HepG2 (cell line): ENCODE data around the gene EFNA2. TPM values are rescaled to one million over a fixed set of nuclear protein-coding genes. Genes with fewer than 3 reads are reported as not detected.

Experiments
- CREB1 ChIP-seq, 2 experiments: fragments of 450-650 bp in 1 of 2; IDR thresholded peaks; 2 replicates each; pipeline ENCODE4 v1.6.1; 2016 to 2017; ENCODE audit warnings: control low read depth in 1 of 2, mild to moderate bottlenecking in 1 of 2, missing compliant biosample characterization in 1 of 2, missing genetic modification characterization in 1 of 2
- EED ChIP-seq: sonication (generic); formaldehyde crosslinking; IDR thresholded peaks from 2 replicates; pipeline ENCODE4 v1.5.0; 2020; ENCODE audit warnings: mild to moderate bottlenecking, missing genetic modification reagents
- ELF1 ChIP-seq: sonication (generic); formaldehyde crosslinking; IDR thresholded peaks from 2 replicates; pipeline ENCODE4 v1.4.0; 2020; ENCODE audit warnings: missing genetic modification reagents
- ETV5 ChIP-seq: IDR thresholded peaks from 2 replicates; pipeline ENCODE4 v1.6.1; 2018; ENCODE audit warnings: missing biosample characterization, missing genetic modification reagents, inconsistent platforms, borderline replicate concordance
- HNRNPLL ChIP-seq: fragments of 200-400 bp; formaldehyde crosslinking; IDR thresholded peaks from 2 replicates; pipeline ENCODE4 v1.6.1; 2017; ENCODE audit warnings: mild to moderate bottlenecking, low read depth, low read length; ENCODE audit not compliant: poor library complexity, severe bottlenecking
- HOXA3 ChIP-seq: sonication (generic); formaldehyde crosslinking; IDR thresholded peaks from 2 replicates; pipeline ENCODE4 v1.5.0; 2020; ENCODE audit warnings: missing genetic modification reagents
- KLF16 ChIP-seq, 2 experiments: sonication (generic) in 1 of 2; formaldehyde crosslinking in 1 of 2; IDR thresholded peaks; 2 replicates each; pipeline versions ENCODE4 v1.6.1 to v1.8.0; 2016 to 2023; ENCODE audit warnings: missing genetic modification reagents in 2 of 2, missing compliant biosample characterization in 1 of 2
- MAZ ChIP-seq, 2 experiments: sonication (generic) in 1 of 2; formaldehyde crosslinking in 1 of 2; IDR thresholded peaks; 2 replicates each; pipeline versions ENCODE4 v1.5.0 to v1.6.1; 2012 to 2020; ENCODE audit warnings: low read depth in 2 of 2, mild to moderate bottlenecking in 2 of 2, borderline replicate concordance in 1 of 2, improper control_type of control experiment in 1 of 2, low read length in 1 of 2, missing genetic modification reagents in 1 of 2, moderate library complexity in 1 of 2
- MED13 ChIP-seq: sonication (generic); formaldehyde crosslinking; IDR thresholded peaks from 2 replicates; pipeline ENCODE4 v1.5.0; 2020; ENCODE audit warnings: missing genetic modification reagents
- MEIS1 ChIP-seq: sonication (generic); formaldehyde crosslinking; IDR thresholded peaks from 2 replicates; pipeline ENCODE4 v1.9.0; 2021; ENCODE audit warnings: mild to moderate bottlenecking, missing genetic modification reagents, moderate library complexity, borderline replicate concordance
- RFX5 ChIP-seq: IDR thresholded peaks from 2 replicates; pipeline ENCODE4 v1.6.1; 2011; ENCODE audit warnings: low read depth, low read length, improper control_type of control experiment
- STAT5B ChIP-seq: sonication (generic); formaldehyde crosslinking; IDR thresholded peaks from 2 replicates; pipeline ENCODE4 v1.4.0; 2020; ENCODE audit warnings: missing genetic modification reagents
- TBX2 ChIP-seq: sonication (generic); formaldehyde crosslinking; IDR thresholded peaks from 2 replicates; pipeline ENCODE4 v1.5.0; 2020; ENCODE audit warnings: missing genetic modification reagents, mild to moderate bottlenecking, borderline replicate concordance
- ZNF572 ChIP-seq: sonication (generic); formaldehyde crosslinking; IDR thresholded peaks from 2 replicates; pipeline ENCODE4 v1.5.1; 2020; ENCODE audit warnings: mild to moderate bottlenecking, missing genetic modification reagents
- ZSCAN30 ChIP-seq: sonication (generic); formaldehyde crosslinking; IDR thresholded peaks from 2 replicates; pipeline ENCODE4 v1.5.0; 2020; ENCODE audit warnings: mild to moderate bottlenecking, missing genetic modification reagents
- polyA plus RNA-seq, 8 experiments: library from polyadenylated mRNA; depleted of rRNA in 3 of 8; stranded (reverse) in 7 of 8; unstranded in 1 of 8; fragments of >200 nt; fragmentation: Illumina TruSeq in 4 of 8; extraction: Trizol in 4 of 8; gene quantifications; 2 replicates each; pipeline versions ENCODE4 v1.2.1 to v1.2.3, GENCODE V29; 2011 to 2016; ENCODE audit warnings: low read depth in 4 of 8, missing spikeins in 1 of 8, mixed read lengths in 1 of 8; ENCODE audit not compliant: insufficient read depth in 1 of 8
- total RNA-seq, 5 experiments: library from RNA; depleted of rRNA; stranded (reverse); fragments of >200 nt; fragmentation: Illumina TruSeq; extraction: Trizol; gene quantifications; 2 replicates each; pipeline ENCODE4 v1.2.3, GENCODE V29; 2016; ENCODE audit warnings: low read depth in 1 of 5
- TF ChIP-seq, protein P1 (sequence below): sonication (generic); formaldehyde crosslinking; IDR thresholded peaks from 2 replicates; pipeline ENCODE4 v1.5.0; 2020; ENCODE audit warnings: missing genetic modification reagents, mild to moderate bottlenecking, borderline replicate concordance
- TF ChIP-seq, protein P2 (sequence below): sonication (generic); formaldehyde crosslinking; IDR thresholded peaks from 2 replicates; pipeline ENCODE4 v1.8.0; 2022; ENCODE audit warnings: mild to moderate bottlenecking, missing genetic modification reagents, moderate library complexity
- TF ChIP-seq, protein P3 (sequence below): sonication (generic); formaldehyde crosslinking; IDR thresholded peaks from 2 replicates; pipeline ENCODE4 v1.4.0; 2020; ENCODE audit warnings: missing genetic modification reagents, borderline replicate concordance
- TF ChIP-seq, protein P4 (sequence below): IDR thresholded peaks from 2 replicates; pipeline ENCODE4 v1.6.1; 2016; ENCODE audit warnings: missing compliant biosample characterization, missing genetic modification reagents, borderline replicate concordance
- TF ChIP-seq, protein P5 (sequence below): sonication (generic); formaldehyde crosslinking; IDR thresholded peaks from 2 replicates; pipeline ENCODE4 v1.8.0; 2022; ENCODE audit warnings: missing genetic modification reagents, mild to moderate bottlenecking, inconsistent platforms, borderline replicate concordance

The EFNA2 gene
- total and polyA plus RNA-seq, 2 of the 13 experiments (the other 11 are each of a cell fraction or from before 2014, with no cell fraction given) = 6.0 to 9.9 TPM

DNA sequence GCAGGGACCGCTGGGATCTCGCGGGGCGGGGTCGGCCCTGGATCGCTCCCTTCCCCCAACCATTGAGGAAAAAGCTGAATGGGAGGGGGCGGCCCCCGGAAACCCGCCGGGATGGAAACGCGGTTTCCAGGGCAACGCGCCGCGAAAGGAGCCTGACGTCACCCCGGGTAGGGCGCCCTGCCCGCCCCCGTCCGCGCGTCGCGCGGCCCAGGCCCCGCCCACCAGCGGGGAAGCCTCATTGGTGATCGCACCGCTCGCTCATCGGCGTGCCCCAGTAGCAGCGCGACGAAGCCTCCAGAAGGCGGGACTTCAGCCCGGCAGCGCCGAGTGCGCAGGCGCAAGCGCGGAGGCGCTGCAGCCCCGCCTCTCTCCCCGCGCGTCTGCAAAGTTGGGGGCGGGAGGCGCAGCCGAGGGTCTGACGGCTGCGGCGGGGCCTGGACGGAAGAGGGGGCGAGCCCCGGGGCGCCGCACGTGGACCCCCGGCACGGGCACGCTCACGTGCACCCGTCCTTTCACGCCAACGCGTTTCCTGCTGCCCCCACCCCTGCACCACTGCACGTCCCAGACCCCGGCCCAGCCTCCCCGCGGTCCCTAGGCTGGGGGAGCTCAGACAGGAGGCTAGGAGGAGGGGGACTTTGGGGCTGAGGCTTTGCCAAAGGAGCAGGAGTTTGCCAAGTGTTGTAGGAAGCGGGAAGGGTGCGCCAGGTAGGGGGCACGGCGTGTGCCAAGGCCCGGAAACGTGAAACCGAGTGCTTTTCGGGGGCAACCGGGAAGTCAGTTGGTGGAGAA is 24.7 kb upstream of the EFNA2 start (continued):
- TF ChIP-seq, protein P1, sequence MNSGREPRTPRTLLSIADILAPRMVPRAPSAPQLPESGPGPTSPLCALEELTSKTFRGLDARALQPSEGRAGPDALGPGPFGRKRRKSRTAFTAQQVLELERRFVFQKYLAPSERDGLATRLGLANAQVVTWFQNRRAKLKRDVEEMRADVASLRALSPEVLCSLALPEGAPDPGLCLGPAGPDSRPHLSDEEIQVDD (CRISPR knock-in tag) = 0 out of 2 replicates have a peak, but pooled peaks have one; percentile 44
- peak; percentile 11; the same call in 1 of the 2 replicates for TF ChIP-seq ELF1
- 0 out of 2 replicates have a peak, but pooled peaks have one; percentile 30 for TF ChIP-seq ZNF572 (CRISPR knock-in tag)
- 0 out of 2 replicates have a peak, but pooled peaks have one; percentile 59 for TF ChIP-seq MED13 (CRISPR knock-in tag)
- TF ChIP-seq MEIS1 (CRISPR knock-in tag) = peak; percentile 59; the same call in 1 of the 2 replicates
- TF ChIP-seq HNRNPLL = peak; percentile 46
- TF ChIP-seq, protein P2, sequence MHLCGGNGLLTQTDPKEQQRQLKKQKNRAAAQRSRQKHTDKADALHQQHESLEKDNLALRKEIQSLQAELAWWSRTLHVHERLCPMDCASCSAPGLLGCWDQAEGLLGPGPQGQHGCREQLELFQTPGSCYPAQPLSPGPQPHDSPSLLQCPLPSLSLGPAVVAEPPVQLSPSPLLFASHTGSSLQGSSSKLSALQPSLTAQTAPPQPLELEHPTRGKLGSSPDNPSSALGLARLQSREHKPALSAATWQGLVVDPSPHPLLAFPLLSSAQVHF = peak; percentile 23; the same call in 1 of the 2 replicates
- TF ChIP-seq STAT5B (CRISPR knock-in tag) = 0 out of 2 replicates have a peak, but pooled peaks have one; percentile 12
- TF ChIP-seq, protein P3, sequence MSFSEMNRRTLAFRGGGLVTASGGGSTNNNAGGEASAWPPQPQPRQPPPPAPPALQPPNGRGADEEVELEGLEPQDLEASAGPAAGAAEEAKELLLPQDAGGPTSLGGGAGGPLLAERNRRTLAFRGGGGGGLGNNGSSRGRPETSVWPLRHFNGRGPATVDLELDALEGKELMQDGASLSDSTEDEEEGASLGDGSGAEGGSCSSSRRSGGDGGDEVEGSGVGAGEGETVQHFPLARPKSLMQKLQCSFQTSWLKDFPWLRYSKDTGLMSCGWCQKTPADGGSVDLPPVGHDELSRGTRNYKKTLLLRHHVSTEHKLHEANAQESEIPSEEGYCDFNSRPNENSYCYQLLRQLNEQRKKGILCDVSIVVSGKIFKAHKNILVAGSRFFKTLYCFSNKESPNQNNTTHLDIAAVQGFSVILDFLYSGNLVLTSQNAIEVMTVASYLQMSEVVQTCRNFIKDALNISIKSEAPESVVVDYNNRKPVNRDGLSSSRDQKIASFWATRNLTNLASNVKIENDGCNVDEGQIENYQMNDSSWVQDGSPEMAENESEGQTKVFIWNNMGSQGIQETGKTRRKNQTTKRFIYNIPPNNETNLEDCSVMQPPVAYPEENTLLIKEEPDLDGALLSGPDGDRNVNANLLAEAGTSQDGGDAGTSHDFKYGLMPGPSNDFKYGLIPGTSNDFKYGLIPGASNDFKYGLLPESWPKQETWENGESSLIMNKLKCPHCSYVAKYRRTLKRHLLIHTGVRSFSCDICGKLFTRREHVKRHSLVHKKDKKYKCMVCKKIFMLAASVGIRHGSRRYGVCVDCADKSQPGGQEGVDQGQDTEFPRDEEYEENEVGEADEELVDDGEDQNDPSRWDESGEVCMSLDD = peak; percentile 45; the same call in 1 of the 2 replicates
- TF ChIP-seq RFX5 = 0 out of 2 replicates have a peak, but pooled peaks have one; percentile 20
- no peak for TF ChIP-seq ZSCAN30 (CRISPR knock-in tag)
- TF ChIP-seq, protein P4, sequence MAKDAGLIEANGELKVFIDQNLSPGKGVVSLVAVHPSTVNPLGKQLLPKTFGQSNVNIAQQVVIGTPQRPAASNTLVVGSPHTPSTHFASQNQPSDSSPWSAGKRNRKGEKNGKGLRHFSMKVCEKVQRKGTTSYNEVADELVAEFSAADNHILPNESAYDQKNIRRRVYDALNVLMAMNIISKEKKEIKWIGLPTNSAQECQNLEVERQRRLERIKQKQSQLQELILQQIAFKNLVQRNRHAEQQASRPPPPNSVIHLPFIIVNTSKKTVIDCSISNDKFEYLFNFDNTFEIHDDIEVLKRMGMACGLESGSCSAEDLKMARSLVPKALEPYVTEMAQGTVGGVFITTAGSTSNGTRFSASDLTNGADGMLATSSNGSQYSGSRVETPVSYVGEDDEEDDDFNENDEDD (CRISPR knock-in tag) = peak; percentile 37; the same call in 1 of the 2 replicates
- TF ChIP-seq, protein P5, sequence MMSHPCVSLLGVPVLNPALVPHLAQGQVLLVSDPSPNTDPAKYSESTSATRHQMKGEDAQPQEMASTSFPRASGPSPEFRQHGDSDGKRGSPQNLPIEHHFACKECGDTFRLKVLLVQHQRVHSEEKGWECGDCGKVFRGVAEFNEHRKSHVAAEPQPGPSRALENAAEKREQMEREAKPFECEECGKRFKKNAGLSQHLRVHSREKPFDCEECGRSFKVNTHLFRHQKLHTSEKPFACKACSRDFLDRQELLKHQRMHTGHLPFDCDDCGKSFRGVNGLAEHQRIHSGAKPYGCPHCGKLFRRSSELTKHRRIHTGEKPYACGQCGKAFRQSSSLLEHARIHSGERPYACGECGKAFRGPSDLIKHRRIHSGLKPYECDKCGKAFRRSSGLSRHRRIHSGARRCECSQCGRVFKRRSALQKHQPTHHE (CRISPR knock-in tag) = peak; percentile 29; the same call in 1 of the 2 replicates
- TF ChIP-seq MAZ (IDR thresholded peaks at IDR 0.05; ENCODE audit: borderline replicate concordance, low read depth, low read length) = 0 out of 2 replicates have a peak, but pooled peaks have one; percentile 76
- TF ChIP-seq MAZ (CRISPR knock-in tag; IDR thresholded peaks at IDR 0.05; ENCODE audit: low read depth) = peak; percentile 79
- peak; percentile 64; the same call in 1 of the 2 replicates for TF ChIP-seq TBX2
- TF ChIP-seq ETV5 (CRISPR knock-in tag) = peak; percentile 51; the same call in 1 of the 2 replicates
- TF ChIP-seq HOXA3 (CRISPR knock-in tag) = peak; percentile 73
- peak; percentile 94 for TF ChIP-seq CREB1 (IDR thresholded peaks at IDR 0.05)
- TF ChIP-seq CREB1 (CRISPR knock-in tag; IDR thresholded peaks at IDR 0.05) = peak; percentile 30; the same call in 1 of the 2 replicates
- TF ChIP-seq KLF16 (CRISPR knock-in tag; IDR thresholded peaks at IDR 0.05) = 0 out of 4 replicates have a peak, but pooled peaks of 1 of the 2 experiments have one; percentile 19
- TF ChIP-seq EED (CRISPR knock-in tag) = peak; percentile 51; the same call in 1 of the 2 replicates
